ENCODE results near the gene TRIM4.
"Not testable (repeated sequence)": the region's sequence is repeated elsewhere in the genome, so short reads cannot be mapped to it uniquely, and the experiment has no call there.

Gene TRIM4

DNA sequence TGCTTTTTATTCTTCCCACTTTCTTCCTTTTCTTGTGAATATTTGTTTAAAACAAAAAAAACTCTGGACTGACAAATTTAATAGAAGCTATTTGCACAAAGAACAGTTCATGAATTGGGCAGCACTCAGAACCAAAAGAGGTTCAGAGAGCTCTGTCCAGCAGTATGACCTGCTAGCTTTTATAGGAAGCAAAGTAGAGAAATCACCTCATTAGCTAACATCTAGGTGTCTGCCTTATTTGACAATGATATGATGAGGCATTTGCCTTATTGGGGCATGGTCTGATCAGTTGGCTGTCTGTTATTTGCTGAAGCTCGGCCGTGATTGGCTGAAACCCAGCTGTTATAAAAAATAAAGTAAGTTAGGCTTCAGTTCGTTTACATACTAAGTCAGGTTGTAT, 819 bp upstream of the TRIM4 start:
- DNase-seq (ENCODE audit: low read depth in 3 of 3) = no peak

GRCh38 chr7:99919814-99920112, 433 bp upstream of the TRIM4 start:
- no peak for DNase-seq (ENCODE audit: low read depth in 3 of 3)

DNA sequence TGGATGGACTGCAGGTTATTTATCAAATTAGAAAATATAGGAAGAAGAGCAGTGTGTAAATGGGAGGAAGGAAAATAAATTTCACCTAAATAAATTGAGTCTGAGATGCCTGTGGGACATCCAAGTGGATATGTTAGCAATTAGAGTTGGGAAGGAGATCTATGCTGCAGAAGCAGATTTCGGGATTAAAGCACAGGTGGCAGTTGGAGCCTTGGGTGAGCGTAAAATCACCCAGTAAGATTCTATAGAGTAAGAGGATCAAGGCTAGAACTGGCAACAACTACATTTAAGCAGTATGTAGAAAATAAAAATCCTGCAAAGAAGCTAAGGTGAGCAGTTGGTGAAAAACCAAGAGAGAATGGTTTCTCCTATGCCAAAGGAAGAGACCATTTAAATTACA, 8.4 kb downstream of the TRIM4 start:
- DNase-seq (ENCODE audit: low read depth in 3 of 3) = no peak

GRCh38 chr7:99901581-99901980, 17.7 kb downstream of the TRIM4 start:
- DNase-seq (ENCODE audit: low read depth in 3 of 3) = no peak

DNA sequence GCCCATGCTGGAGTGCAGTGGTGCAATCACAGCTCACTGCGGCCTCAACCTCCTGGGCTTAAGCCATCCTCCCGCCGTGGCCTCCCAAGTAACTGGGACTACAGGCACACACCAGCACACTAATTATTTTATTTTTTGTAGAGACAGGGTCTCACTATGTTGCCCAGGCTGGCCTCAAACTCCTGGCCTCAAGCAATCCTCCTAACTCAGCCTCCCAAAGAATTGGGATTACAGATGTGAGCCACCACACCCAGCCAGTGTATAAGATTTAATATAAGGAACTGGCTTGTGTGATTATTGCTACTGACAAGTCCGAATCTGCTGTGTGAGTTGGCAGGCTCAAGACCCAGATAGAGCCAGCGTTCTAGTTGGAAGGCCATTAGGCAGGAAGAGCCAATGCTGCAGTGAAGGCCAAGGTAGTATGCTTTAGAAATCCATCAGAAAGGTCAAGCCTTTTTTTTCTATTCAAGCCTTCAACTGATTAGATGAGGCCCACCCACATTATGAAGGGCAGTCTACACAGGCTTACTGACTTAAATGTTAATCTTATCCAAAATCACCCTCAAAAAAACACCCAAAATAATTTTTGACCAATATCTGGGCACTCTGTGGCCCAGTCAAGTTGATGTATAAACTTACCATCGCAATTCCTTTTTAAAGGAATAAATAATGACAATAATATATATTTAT, 19.4 kb downstream of the TRIM4 start:
- DNase-seq (ENCODE audit: low read depth in 3 of 3) = no peak

GRCh38 chr7:99898836-99899235, 20.5 kb downstream of the TRIM4 start:
- DNase-seq (ENCODE audit: low read depth in 3 of 3) = no peak

GRCh38 chr7:99898023-99898357, 21.3 kb downstream of the TRIM4 start:
- DNase-seq (ENCODE audit: low read depth in 3 of 3) = no peak

DNA sequence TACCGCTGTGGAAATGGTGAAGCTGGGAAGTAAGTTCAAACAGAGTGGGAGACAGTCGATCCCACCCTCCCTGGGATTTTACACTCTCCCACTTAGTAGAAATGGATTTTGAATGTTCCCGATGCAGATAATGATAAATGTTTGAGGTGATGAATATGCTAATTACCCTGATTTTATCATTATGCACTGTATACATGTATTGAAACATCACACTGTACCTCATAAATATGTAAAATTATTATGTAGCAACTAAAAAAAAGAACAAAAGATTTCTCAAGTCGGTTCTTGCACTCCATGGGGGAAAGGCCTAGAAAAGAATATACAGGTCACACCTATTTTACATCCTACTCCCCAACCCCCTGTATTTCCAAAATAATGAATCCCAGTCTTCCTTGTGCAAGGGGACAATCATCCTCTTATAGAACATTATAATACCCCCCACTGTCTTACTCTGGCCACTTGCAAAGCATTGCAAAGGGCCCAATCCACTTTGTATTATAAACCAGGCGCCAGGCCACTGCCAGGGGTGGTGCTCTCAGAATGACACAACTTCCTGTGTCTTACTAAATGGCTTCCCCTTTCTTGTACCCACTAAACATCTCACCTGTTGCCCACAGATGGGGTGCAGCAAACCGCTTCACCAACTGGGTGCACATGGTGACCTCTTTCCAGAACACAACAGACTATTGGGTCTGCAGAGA, 21.9 kb downstream of the TRIM4 start:
- DNase-seq (ENCODE audit: low read depth in 3 of 3) = no peak

GRCh38 chr7:99894738-99895137, 24.6 kb downstream of the TRIM4 start:
- no peak for DNase-seq (ENCODE audit: low read depth in 3 of 3)

GRCh38 chr7:99893280-99893679, 26.1 kb downstream of the TRIM4 start:
- no peak for DNase-seq (ENCODE audit: low read depth in 3 of 3)

GRCh38 chr7:99890348-99890747, 29.0 kb downstream of the TRIM4 start:
- DNase-seq (ENCODE audit: low read depth in 3 of 3) = not testable (repeated sequence)

DNA sequence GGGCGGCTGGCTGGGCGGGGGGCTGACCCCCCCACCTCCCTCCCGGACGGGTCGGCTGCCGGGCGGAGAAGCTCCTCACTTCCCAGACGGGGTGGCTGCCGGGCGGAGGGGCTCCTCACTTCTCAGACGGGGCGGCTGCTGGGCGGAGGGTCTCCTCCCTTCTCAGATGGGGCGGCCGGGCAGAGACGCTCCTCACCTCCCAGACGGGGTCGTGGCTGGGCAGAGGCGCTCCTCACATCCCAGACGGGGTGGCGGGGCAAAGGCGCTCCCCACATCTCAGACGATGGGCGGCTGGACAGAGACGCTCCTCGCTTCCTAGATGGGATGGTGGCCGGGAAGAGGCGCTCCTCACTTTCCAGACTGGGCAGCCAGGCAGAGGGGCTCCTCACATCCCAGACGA, 31.0 kb downstream of the TRIM4 start:
- DNase-seq (ENCODE audit: low read depth in 3 of 3) = not testable (repeated sequence)

DNA sequence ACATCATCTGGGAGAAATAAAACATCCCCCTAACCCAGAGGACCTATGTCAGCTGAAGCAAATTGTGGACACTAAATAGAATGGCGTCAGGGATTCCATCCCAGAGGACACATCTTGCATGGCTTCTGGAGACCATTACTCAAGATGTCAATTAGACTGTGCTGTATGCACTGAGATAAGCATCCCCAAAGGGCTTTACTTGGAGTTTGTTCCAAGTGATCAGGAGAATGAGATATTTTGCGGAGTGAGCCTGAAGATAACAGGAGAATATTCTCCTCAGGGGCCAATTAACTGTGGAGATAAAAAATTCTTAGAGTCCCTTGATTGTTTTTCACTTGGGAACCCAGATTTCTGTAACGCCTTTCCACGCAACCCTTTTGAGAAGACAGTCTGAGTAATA, 38.0 kb downstream of the TRIM4 start:
- no peak for DNase-seq (ENCODE audit: low read depth in 3 of 3)

GRCh38 chr7:99876933-99877332, 42.4 kb downstream of the TRIM4 start, which contains the start of gene OR2AE1:
TSS of gene OR2AE1 (minus strand) at chr7:99877033. CDS start at chr7:99877033, 0 bp downstream.
- DNase-seq (ENCODE audit: low read depth in 3 of 3) = no peak

- no peak for DNase-seq (ENCODE audit: low read depth in 3 of 3)
Measured at GRCh38 chr7:99876491-99876890, 42.8 kb downstream of the TRIM4 start.

- no peak for DNase-seq (ENCODE audit: low read depth in 3 of 3)
Measured at GRCh38 chr7:99868246-99868645, 51.1 kb downstream of the TRIM4 start.

DNA sequence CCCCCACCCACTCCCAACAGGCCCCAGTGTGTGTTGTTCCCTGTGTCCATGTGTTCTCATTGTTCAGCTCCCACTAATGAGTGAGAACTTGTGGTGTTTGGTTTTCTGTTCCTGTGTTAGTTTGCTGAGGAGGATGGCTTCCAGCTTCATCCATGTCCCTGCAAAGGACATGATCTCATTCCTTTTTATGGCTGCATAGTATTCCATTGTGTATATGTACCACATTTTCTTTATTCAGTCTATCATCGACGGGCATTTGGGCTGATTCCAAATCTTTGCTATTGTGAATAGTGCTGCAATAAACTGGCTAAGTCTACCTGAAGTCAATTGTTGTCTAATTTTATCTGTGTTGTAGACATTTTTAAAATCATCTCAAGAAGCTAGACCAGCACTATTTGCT, 51.9 kb downstream of the TRIM4 start:
- not testable (repeated sequence) for DNase-seq (ENCODE audit: low read depth in 3 of 3)

GRCh38 chr7:99863847-99864440, 55.4 kb downstream of the TRIM4 start:
- no peak for DNase-seq (ENCODE audit: low read depth in 3 of 3)

DNA sequence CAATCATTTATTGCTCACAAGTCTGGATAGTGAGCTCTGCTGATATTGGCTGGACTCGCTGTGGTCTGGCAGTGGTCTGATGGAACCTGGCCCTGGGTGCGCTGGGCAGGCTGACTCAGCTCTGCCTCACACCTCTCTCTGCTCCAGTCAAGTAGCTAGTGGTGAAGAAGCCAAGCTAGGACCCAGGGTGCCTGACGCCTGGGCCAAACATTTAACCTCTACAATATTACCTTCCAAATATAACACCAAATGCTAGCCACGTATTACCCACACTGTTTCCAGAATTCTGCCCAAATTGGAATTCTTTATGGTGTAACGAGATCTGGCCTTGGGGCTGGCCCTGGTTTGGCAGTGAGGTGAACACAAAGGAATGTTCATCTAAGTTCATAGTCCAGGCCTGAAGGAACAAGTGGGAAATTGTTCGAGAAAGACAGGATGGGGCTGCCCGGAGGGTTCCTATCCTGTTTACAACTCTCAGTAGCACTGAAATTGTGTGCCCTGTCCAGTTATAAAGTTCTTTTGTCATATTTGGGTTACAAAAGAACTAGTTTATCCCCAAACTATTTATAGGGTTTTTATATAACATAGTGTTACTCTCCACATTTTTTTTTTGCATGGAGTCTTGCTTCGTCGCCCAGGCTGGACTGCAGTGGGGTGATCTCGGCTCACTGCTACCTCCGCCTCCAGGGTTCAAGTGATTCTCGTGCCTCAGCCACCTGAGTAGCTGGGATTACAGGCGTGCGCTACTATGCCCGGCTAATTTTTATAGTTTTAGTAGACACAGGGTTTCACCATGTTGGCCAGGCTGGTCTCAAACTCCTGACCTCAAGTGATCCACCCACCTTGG, 58.8 kb downstream of the TRIM4 start:
- no peak for DNase-seq (ENCODE audit: low read depth in 3 of 3)

DNA sequence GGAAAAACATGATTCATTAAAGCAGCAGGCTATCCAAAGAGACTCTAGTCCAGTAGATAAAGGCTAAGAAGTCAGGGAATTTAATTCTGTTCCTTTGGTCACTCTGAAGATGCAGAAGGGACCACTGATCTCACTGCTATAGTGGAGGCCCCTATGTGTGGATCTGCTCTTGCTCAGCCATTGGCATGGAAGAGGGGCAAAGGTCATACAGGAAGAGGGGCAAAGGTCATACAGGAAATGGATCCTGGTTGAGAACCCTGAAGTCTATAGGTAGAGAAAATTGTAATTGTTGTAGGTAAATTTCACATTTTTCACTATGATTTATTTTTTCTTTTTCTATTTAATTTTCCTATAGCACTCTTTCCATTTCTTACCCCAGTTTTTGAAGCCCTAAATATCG, 64.1 kb downstream of the TRIM4 start:
- DNase-seq (ENCODE audit: low read depth in 3 of 3) = no peak

DNA sequence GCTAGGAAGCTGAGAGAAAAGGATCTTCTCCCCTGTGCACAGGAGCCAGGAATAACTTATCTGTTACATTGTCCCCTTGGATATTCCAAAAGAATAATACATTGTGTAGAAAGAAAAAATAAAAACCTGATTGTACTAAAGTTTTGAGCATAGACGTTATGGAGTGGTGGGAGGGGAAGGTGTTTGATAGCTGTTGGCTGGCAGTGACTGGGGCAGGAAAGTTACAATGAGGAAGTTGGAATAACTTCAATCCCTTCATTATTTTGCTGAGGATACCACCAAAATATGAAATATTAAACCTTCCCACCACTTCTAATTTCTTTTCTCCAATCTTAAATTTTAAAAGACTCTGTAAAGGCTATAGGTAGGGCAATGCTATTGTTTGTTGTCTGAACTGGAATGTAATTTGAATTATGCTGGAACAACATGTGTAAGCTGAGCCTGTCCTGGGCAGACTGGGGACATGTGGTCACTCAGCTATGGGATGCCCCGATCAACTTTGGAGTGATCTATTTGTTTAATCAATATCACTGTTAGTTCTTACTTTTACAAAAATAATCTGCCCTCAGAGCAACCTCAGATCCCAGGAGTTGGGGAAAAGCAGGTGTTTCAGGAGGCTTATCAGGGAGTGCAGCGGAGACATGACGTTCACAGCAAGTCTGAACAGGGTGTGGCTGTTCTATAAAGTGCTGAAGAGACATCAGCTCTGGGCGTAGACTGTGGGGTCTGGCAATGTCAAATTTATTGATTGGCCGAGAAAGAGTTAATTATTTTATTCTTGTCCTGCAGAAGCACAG, 70.7 kb downstream of the TRIM4 start:
- no peak for DNase-seq (ENCODE audit: low read depth in 3 of 3)

DNA sequence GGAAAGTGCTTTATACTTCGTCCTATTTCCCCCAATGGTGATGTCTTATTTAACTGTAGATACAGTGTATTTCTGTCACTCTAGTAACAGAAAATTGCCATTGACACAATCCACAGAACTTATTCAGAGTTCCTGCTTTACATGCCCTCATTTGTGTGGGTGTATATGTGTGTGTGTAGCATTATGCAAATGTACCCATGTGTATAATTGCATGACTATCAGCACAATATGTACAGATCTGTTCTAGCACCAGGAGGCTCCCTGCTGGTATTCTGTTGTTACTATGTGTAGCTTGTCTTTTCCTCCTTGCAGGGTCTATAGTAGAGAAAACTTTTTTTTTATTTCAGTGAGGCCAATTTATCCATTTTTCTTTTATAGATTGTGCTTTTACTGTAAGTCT, 75.0 kb downstream of the TRIM4 start:
- DNase-seq (ENCODE audit: low read depth in 3 of 3) = no peak

Measured in stimulated activated CD4-positive, alpha-beta T cell treated with anti-CD3 and anti-CD28 coated beads, TNF-alpha, amount 100 ng/mL, for 4 hours (primary cell).